Adrenal gland (tissue), 12 donors: ENCODE measurements around the gene ZMIZ2. TPM values are rescaled to one million over a fixed set of nuclear protein-coding genes. Genes with fewer than 3 reads are reported as not detected.

ENCODE experiments used
- DNase-seq, 7 donors: peaks; one replicate each; pipeline ENCODE4 v3.0.0-alpha.2; 2019 to 2020
- H3K27ac ChIP-seq, 5 donors: fragments of 200-600 bp; sonication (generic) in 4 of 5; 1 replicate in 3 of 5; 2 replicates in 2 of 5; pipeline versions ENCODE4 v1.5.1 to v1.8.0; 2016 to 2020; ENCODE audit warnings: mild to moderate bottlenecking in 1 of 5
- H3K27me3 ChIP-seq: fragments of 200-600 bp; 2 replicates; pipeline ENCODE4 v1.8.0; 2021
- H3K36me3 ChIP-seq, 2 donors: fragments of 200-600 bp; replicated peaks in 1 of 2; 1 replicate in 1 of 2; 2 replicates in 1 of 2; pipeline versions ENCODE4 v1.5.1 to v1.8.0; 2018 to 2022
- H3K4me1 ChIP-seq, 2 donors: fragments of 200-600 bp; replicated peaks in 1 of 2; 1 replicate in 1 of 2; 2 replicates in 1 of 2; pipeline versions ENCODE4 v1.5.1 to v1.8.0; 2018 to 2021
- H3K4me3 ChIP-seq, 4 donors: fragments of 200-600 bp; sonication (generic) in 3 of 4; one replicate each; pipeline ENCODE4 v1.5.1; 2016 to 2018
- H3K9me3 ChIP-seq, 3 donors: fragments of 200-600 bp; sonication (generic) in 1 of 3; replicated peaks in 1 of 3; 1 replicate in 2 of 3; 2 replicates in 1 of 3; pipeline versions ENCODE4 v1.5.1 to v1.8.0; 2016 to 2021
- CTCF ChIP-seq, 6 experiments: fragments of 450-650 bp in 4 of 6; fragments of 200-600 bp in 2 of 6; sonication (generic) in 1 of 6; IDR thresholded peaks; 1 replicate in 5 of 6; 2 replicates in 1 of 6; pipeline versions ENCODE4 v1.5.1 to v1.8.0; 2016 to 2021; ENCODE audit warnings: antibody characterized with exemption in 6 of 6, mild to moderate bottlenecking in 2 of 6, moderate library complexity in 1 of 6
- POLR2A ChIP-seq, 2 donors: fragments of 450-650 bp; IDR thresholded peaks; one replicate each; pipeline ENCODE4 v1.6.1; 2017; ENCODE audit warnings: antibody characterized with exemption in 2 of 2, mild to moderate bottlenecking in 2 of 2, moderate library complexity in 1 of 2
- WGBS, 4 donors: extraction: QIAGEN DNeasy Blood & Tissue Kit in 2 of 4; methylation state at CpG; one replicate each; pipeline versions ENCODE4 v1.1.5 to v1.1.7; 2013 to 2017; 5-methylcytosine and 5-hydroxymethylcytosine counted together
- intact Hi-C, 2 donors: fragments of 100-400 bp; cut with DNase I; formaldehyde crosslinking; loops; one replicate each; pipeline versions ENCODE4 v1.14.1 to v1.15.0; 2022 to 2023
- polyA plus RNA-seq, 3 donors: library from polyadenylated mRNA; stranded (reverse); fragments of 200-250 nt in 2 of 3; fragments of 350-450 nt in 1 of 3; fragmentation: Illumina TruSeq in 1 of 3; extraction: RNeasy Lipid Tissue Mini Kit (QIAGEN cat#74804) in 1 of 3; gene quantifications; one replicate each; pipeline ENCODE4 v1.2.3, GENCODE V29; 2013 to 2014
- total RNA-seq, 9 donors: library from RNA; depleted of rRNA in 4 of 9; stranded (reverse); fragments of >200 nt in 4 of 9; fragments of 120-200 nt in 1 of 9; fragmentation: NEBNext Ultra II Directional in 1 of 9; extraction: Animal tissue kit (Norgen Biotek cat#: 25700) in 1 of 9; gene quantifications; one replicate each; pipeline versions ENCODE4 v1.1.0 to v1.2.4, GENCODE V29; 2013 to 2023
- donor health status: healthy with polysubstance abuse.
- donor health status: Bipolar disorder and iron deficiency.
- donor health status: DM: yes; HTN: yes; CAD: no.
- donor health status: DM: no; HTN: no; CAD: no.
- donor health status: DM: no; HTN: no; CAD: no.
- donor health status: DM: yes; HTN: yes; CAD: no.

Gene ZMIZ2
- total and polyA plus RNA-seq, 12 donors = 7.9 to 280 (median 53.7) TPM

GRCh38 chr7:44761207-44762161 is 12.8 kb downstream of the ZMIZ2 start:
- no peak overlapping the region for H3K27ac ChIP-seq

GRCh38 chr7:44762300-44762699 is 13.7 kb downstream of the ZMIZ2 start:
- TF ChIP-seq CTCF (IDR thresholded peaks at IDR 0.05) (no peak), POLR2A (IDR thresholded peaks at IDR 0.05) (no peak)
- 88 to 96% (median 90%) methylated on average over 9 of the region's 9 CpGs for WGBS, 4 donors
- Histone ChIP-seq H3K4me1 (peaks cover 6 to 8% of the 10 kb centered on the region in 2 donors), H3K4me3 (no peak overlapping the region), H3K9me3 (no peaks in the 10 kb centered on the region), H3K27me3 (no peaks in the 10 kb centered on the region), H3K27ac (no peak overlapping the region), H3K36me3 (peaks cover 0 to 89% of the 10 kb centered on the region in 2 donors)
- DNase-seq = no peak
- intact Hi-C loops = loop anchor here (10.0 kb wide), 3 partner anchors 73 to 177 kb away; partner anchors contain the start of gene TMED4 (in 1 of the 2)

More at GRCh38 chr7:44761207-44762161, 12.8 kb downstream of the ZMIZ2 start:
- Histone ChIP-seq H3K9me3 (no peaks in the 10 kb centered on the region), H3K36me3 (peaks cover 0 to 89% of the 10 kb centered on the region in 2 donors), H3K27me3 (no peaks in the 10 kb centered on the region), H3K4me3 (no peak overlapping the region), H3K4me1 (peaks cover 6 to 8% of the 10 kb centered on the region in 2 donors)
- intact Hi-C loops = loop anchor here (10.0 kb wide), 3 partner anchors 73 to 177 kb away; partner anchors contain the start of gene TMED4 (in 1 of the 2)
- no peak for TF ChIP-seq CTCF (IDR thresholded peaks at IDR 0.05)
- no peak for TF ChIP-seq POLR2A (IDR thresholded peaks at IDR 0.05)
- no peak for DNase-seq
- 87 to 94% (median 88%) methylated on average over 21 to 48 of the region's 48 CpGs for WGBS, 4 donors

GRCh38 chr7:44762726-44763522 is 14.3 kb downstream of the ZMIZ2 start:
- peaks cover 8 to 9% of the 10 kb centered on the region in 2 donors for H3K4me1 ChIP-seq

More at GRCh38 chr7:44762726-44763522, 14.3 kb downstream of the ZMIZ2 start:
- H3K27me3 ChIP-seq = no peaks in the 10 kb centered on the region
- TF ChIP-seq CTCF (IDR thresholded peaks at IDR 0.05) (no peak), POLR2A (IDR thresholded peaks at IDR 0.05) (no peak)
- no peak for DNase-seq
- WGBS, 4 donors = 90 to 95% (median 92%) methylated on average over 11 to 20 of the region's 20 CpGs
- H3K27ac ChIP-seq = no peak overlapping the region
- no peaks in the 10 kb centered on the region for H3K9me3 ChIP-seq
- peaks cover 0 to 86% of the 10 kb centered on the region in 2 donors for H3K36me3 ChIP-seq
- no peak overlapping the region for H3K4me3 ChIP-seq
- intact Hi-C loops = loop anchor here (10.0 kb wide), 3 partner anchors 72 to 178 kb away; partner anchors contain the start of gene TMED4 (in 1 of the 2)
